ENCODE measurements around the gene HLTF.
"Not testable (repeated sequence)": the region's sequence is repeated elsewhere in the genome, so short reads cannot be mapped to it uniquely, and the experiment has no call there.

HLTF gene

DNA sequence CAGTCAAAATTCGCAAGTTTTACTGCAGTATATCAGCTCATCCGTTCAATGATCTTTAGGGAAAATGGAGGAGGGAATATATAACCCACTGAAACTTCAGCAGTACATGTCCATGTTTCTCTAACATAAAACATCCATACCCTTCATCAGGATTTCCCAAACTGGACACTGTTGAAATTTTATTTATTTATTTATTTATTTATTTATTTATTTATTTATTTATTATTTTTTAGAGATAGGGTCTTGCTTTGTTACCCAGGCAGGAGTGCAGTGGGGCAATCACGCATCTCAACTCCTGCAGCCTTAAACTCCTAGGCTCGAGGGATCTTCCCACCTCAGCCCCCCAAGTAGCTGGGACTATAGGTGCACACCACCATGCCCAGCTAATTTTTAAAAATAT is 14.8 kb upstream of the HLTF start:
- H3K27ac ChIP-seq, result no peak overlapping the region
- TF ChIP-seq, protein P1, sequence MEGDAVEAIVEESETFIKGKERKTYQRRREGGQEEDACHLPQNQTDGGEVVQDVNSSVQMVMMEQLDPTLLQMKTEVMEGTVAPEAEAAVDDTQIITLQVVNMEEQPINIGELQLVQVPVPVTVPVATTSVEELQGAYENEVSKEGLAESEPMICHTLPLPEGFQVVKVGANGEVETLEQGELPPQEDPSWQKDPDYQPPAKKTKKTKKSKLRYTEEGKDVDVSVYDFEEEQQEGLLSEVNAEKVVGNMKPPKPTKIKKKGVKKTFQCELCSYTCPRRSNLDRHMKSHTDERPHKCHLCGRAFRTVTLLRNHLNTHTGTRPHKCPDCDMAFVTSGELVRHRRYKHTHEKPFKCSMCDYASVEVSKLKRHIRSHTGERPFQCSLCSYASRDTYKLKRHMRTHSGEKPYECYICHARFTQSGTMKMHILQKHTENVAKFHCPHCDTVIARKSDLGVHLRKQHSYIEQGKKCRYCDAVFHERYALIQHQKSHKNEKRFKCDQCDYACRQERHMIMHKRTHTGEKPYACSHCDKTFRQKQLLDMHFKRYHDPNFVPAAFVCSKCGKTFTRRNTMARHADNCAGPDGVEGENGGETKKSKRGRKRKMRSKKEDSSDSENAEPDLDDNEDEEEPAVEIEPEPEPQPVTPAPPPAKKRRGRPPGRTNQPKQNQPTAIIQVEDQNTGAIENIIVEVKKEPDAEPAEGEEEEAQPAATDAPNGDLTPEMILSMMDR (conservative IDR thresholded peaks at IDR 0.05), result no peak

DNA sequence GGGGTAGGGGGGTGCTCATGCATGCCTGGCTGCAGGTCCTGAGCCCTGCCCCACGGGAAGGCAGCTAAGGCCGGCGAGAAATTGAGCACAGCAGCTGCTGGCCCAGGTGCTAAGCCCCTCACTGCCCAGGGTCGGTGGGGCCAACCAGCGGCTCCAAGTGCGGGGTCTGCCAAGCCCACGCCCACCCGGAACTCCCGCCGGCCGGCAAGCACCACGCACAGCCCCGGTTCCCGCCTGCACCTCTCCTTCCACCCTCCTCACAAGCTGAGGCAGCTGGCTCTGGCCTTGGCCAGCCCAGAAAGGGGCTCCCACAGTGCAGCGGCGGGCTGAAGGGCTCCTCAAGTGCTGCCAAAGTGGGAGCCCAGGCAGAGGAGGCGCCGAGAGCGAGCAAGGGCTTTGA is 11.7 kb upstream of the HLTF start:
- H3K27ac ChIP-seq, result not testable (repeated sequence)

DNA sequence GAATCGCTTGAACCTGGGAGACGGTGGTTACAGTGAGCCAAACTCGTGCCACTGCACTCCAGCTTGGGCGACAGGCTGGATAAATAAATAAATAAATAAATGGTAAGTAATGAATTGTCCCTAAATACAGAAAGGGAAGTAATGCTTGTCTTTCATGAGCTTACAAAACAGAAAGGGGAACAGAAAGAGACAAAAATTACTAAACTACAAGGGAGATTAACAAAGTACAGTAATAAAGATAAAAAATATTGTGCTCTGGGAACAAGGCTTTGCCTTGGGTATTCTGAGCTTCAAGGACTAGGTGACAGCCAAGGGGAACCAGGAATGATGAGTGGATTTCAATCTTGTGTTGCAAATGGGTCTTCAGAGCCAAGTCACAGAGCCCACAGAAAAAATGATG is 9.2 kb upstream of the HLTF start:
- no peak overlapping the region for H3K27ac ChIP-seq
- TF ChIP-seq, protein P1 (conservative IDR thresholded peaks at IDR 0.05), result no peak

DNA sequence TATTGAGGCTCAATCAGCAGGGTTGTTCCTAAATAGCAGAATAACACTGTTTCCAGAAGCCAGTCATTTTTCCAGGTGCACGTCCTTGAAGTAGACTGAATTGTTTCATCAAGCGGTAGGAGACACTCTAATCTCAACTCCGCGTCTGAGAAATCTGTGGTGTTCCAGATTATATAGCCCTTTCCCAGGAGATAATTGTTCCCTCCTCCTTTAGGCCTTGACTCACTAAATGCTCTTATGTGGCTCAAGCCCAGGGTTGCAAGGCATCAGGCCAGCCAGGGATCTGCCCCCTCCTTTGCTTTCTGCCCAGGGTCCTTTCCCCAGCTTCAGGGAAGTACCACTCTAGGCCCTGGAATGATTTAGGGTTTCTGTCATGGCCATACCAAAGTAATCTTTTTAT is 5.7 kb upstream of the HLTF start:
- H3K27ac ChIP-seq, result no peak overlapping the region

DNA sequence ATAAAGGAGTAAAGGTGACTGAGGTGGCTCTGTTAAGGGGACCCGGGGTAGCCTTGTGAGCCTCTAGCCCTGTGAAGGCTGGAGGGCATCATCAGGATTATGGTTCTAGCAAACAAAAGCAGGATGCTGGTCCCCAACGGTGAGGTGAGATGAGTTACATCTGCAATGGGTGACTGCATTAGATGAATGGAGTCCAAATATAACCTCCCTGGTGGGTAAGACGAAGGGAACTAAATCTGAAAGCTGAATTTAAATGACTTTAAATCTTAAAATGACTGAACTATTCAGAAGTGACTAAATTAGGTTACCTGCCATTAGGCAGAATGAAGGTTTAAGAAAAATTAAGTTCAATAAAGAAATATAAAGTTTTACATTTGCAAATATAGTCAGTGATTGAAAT is 4.6 kb upstream of the HLTF start:
- H3K27ac ChIP-seq, result no peak overlapping the region
- TF ChIP-seq, protein P1 (conservative IDR thresholded peaks at IDR 0.05), result no peak

More for the DNA sequence above, 5.7 kb upstream of the HLTF start:
- TF ChIP-seq, protein P1 (conservative IDR thresholded peaks at IDR 0.05), result no peak

DNA sequence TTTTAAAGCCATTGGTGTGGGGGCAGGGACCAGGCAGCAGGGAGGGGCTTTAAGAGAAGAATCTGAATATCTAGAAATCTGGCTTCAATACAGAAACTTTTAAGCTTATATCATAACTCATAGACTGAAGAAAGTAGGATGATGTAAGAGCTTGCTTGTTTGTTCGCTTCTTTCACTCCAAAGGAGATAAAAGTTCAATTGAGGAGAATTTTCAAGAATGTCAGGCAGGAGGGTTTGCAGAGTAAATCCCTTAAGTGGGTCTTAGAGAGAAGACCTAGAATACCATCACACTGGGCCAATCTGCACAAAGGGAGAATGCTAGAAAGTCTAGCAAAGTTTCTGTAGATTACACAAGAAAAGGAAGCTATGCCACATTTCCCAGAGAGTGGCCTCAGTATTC is 4.1 kb upstream of the HLTF start:
- H3K27ac ChIP-seq, result no peak overlapping the region
- TF ChIP-seq, protein P1 (conservative IDR thresholded peaks at IDR 0.05), result no peak

DNA sequence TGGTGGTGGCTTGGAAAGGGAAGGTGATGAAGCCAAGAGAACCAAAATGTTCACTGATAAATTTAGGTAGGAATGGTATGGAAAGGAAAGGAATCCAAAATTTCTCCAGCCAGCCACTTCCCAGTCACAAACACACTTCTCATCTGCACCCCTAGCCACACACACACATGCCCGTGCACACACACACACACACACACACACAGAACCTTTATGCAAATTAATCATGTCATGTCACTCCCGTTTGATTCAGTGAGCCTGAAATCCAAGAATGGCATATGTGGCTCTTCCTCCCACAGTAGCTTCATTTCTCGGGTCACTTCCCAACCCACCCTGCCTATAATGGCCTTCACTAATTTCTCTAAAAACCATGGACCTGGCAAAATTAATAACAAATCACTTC is 3.1 kb upstream of the HLTF start:
- no peak overlapping the region for H3K27ac ChIP-seq
- TF ChIP-seq, protein P1 (conservative IDR thresholded peaks at IDR 0.05), result no peak

DNA sequence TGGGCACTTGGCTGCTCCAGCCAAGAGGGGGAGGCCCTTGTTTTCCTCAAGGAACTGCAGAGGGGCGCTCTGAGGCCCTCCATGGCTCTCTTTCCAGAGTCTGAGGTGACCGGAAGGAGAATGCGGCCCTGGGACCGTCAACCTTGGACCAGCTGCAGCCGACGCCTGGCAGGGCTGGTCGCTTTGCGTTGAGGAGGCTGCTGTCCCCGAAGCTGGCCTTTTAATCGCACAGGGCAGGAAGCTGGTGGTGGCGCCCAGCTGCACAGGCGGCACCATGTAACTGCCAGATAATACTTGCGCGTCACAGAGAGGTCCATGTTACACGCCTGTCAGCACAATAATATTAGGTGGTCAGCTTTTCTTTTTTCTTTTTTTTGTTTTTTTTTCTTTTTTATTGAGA is 875 bp upstream of the HLTF start:
- no peak overlapping the region; the same call in 1 of the 2 replicates for H3K27ac ChIP-seq
- TF ChIP-seq, protein P1 (conservative IDR thresholded peaks at IDR 0.05), result no peak

Data from VCaP (cell line).